HepG2 (cell line): ENCODE measurements around the gene PPP1R9B. TPM values are rescaled to one million over a fixed set of nuclear protein-coding genes. Genes with fewer than 3 reads are reported as not detected.

Experiments
- CBX5 ChIP-seq: sonication (generic); formaldehyde crosslinking; IDR thresholded peaks from 2 replicates; pipeline ENCODE4 v1.4.0; 2020; ENCODE audit warnings: missing genetic modification reagents, borderline replicate concordance
- ERF ChIP-seq: IDR thresholded peaks from 2 replicates; pipeline ENCODE4 v1.6.1; 2018; ENCODE audit warnings: missing biosample characterization, missing genetic modification reagents
- GATAD1 ChIP-seq: IDR thresholded peaks from 2 replicates; pipeline ENCODE4 v1.6.1; 2016; ENCODE audit warnings: missing genetic modification reagents, missing compliant biosample characterization
- KDM2A ChIP-seq: sonication (generic); formaldehyde crosslinking; IDR thresholded peaks from 2 replicates; pipeline ENCODE4 v1.4.0; 2020; ENCODE audit warnings: low read depth, missing genetic modification reagents, borderline replicate concordance
- KDM5B ChIP-seq: sonication (generic); formaldehyde crosslinking; IDR thresholded peaks from 2 replicates; pipeline ENCODE4 v1.4.0; 2020; ENCODE audit warnings: missing genetic modification reagents, mild to moderate bottlenecking, borderline replicate concordance
- RXRA ChIP-seq: sonication (generic); formaldehyde crosslinking; IDR thresholded peaks from 2 replicates; pipeline ENCODE4 v1.5.1; 2020; ENCODE audit warnings: missing genetic modification reagents
- SMAD3 ChIP-seq: sonication (generic); formaldehyde crosslinking; IDR thresholded peaks from 2 replicates; pipeline ENCODE4 v1.4.0; 2020; ENCODE audit warnings: missing genetic modification reagents
- SOX6 ChIP-seq, 2 experiments: fragments of 450-650 bp in 1 of 2; sonication (generic) in 1 of 2; formaldehyde crosslinking in 1 of 2; IDR thresholded peaks; 2 replicates each; pipeline versions ENCODE4 v1.4.0 to v1.6.1; 2017 to 2020; ENCODE audit warnings: antibody characterized with exemption in 1 of 2, mild to moderate bottlenecking in 1 of 2, missing genetic modification reagents in 1 of 2
- SP1 ChIP-seq, 2 experiments: fragments of 450-650 bp in 1 of 2; sonication (generic) in 1 of 2; formaldehyde crosslinking in 1 of 2; IDR thresholded peaks; 2 replicates each; pipeline versions ENCODE4 v1.4.0 to v1.6.1; 2016 to 2020; ENCODE audit warnings: missing genetic modification reagents in 1 of 2
- TBX2 ChIP-seq: sonication (generic); formaldehyde crosslinking; IDR thresholded peaks from 2 replicates; pipeline ENCODE4 v1.5.0; 2020; ENCODE audit warnings: missing genetic modification reagents, mild to moderate bottlenecking, borderline replicate concordance
- ZBTB38 ChIP-seq: sonication (generic); formaldehyde crosslinking; IDR thresholded peaks from 2 replicates; pipeline ENCODE4 v1.5.1; 2020; ENCODE audit warnings: mild to moderate bottlenecking, missing genetic modification reagents
- ZMYM3 ChIP-seq: sonication (generic); formaldehyde crosslinking; IDR thresholded peaks from 2 replicates; pipeline ENCODE4 v1.5.1; 2020; ENCODE audit warnings: mild to moderate bottlenecking, missing genetic modification reagents
- ZNF225 ChIP-seq: sonication (generic); formaldehyde crosslinking; IDR thresholded peaks from 2 replicates; pipeline ENCODE4 v1.4.0; 2020; ENCODE audit warnings: mild to moderate bottlenecking, missing genetic modification reagents
- ZNF605 ChIP-seq: sonication (generic); formaldehyde crosslinking; IDR thresholded peaks from 2 replicates; pipeline ENCODE4 v1.8.0; 2022; ENCODE audit warnings: mild to moderate bottlenecking, missing genetic modification reagents
- ZNF614 ChIP-seq: IDR thresholded peaks from 2 replicates; pipeline ENCODE4 v1.6.1; 2018; ENCODE audit warnings: missing biosample characterization, missing genetic modification reagents, inconsistent platforms, borderline replicate concordance
- ZNF619 ChIP-seq: sonication (generic); formaldehyde crosslinking; IDR thresholded peaks from 2 replicates; pipeline ENCODE4 v1.4.0; 2020; ENCODE audit warnings: mild to moderate bottlenecking, missing genetic modification reagents
- ZNF629 ChIP-seq: sonication (generic); formaldehyde crosslinking; conservative IDR thresholded peaks from 2 replicates; pipeline ENCODE4 v1.5.0; 2020; ENCODE audit warnings: missing genetic modification reagents
- ZNF782 ChIP-seq: sonication (generic); formaldehyde crosslinking; IDR thresholded peaks from 2 replicates; pipeline ENCODE4 v1.4.0; 2020; ENCODE audit warnings: missing genetic modification reagents, mild to moderate bottlenecking, borderline replicate concordance
- ZNF891 ChIP-seq: sonication (generic); formaldehyde crosslinking; IDR thresholded peaks from 2 replicates; pipeline ENCODE4 v1.5.0; 2020; ENCODE audit warnings: mild to moderate bottlenecking, missing genetic modification reagents
- polyA plus RNA-seq, 8 experiments: library from polyadenylated mRNA; depleted of rRNA in 3 of 8; stranded (reverse) in 7 of 8; unstranded in 1 of 8; fragments of >200 nt; fragmentation: Illumina TruSeq in 4 of 8; extraction: Trizol in 4 of 8; gene quantifications; 2 replicates each; pipeline versions ENCODE4 v1.2.1 to v1.2.3, GENCODE V29; 2011 to 2016; ENCODE audit warnings: low read depth in 4 of 8, missing spikeins in 1 of 8, mixed read lengths in 1 of 8; ENCODE audit not compliant: insufficient read depth in 1 of 8
- total RNA-seq, 5 experiments: library from RNA; depleted of rRNA; stranded (reverse); fragments of >200 nt; fragmentation: Illumina TruSeq; extraction: Trizol; gene quantifications; 2 replicates each; pipeline ENCODE4 v1.2.3, GENCODE V29; 2016; ENCODE audit warnings: low read depth in 1 of 5
- TF ChIP-seq, protein P1 (sequence below): sonication (generic); formaldehyde crosslinking; IDR thresholded peaks from 2 replicates; pipeline ENCODE4 v1.5.1; 2020; ENCODE audit warnings: mild to moderate bottlenecking, missing genetic modification reagents, moderate library complexity
- TF ChIP-seq, protein P2 (sequence below): sonication (generic); formaldehyde crosslinking; IDR thresholded peaks from 2 replicates; pipeline ENCODE4 v1.5.1; 2020; ENCODE audit warnings: missing genetic modification reagents, mild to moderate bottlenecking, borderline replicate concordance
- TF ChIP-seq, protein P3 (sequence below): sonication (generic); formaldehyde crosslinking; IDR thresholded peaks from 2 replicates; pipeline ENCODE4 v1.5.0; 2020; ENCODE audit warnings: missing genetic modification reagents

The PPP1R9B gene
- total and polyA plus RNA-seq, 2 of the 13 experiments (the other 11 are each of a cell fraction or from before 2014, with no cell fraction given) = 9.4 to 15.8 TPM

DNA sequence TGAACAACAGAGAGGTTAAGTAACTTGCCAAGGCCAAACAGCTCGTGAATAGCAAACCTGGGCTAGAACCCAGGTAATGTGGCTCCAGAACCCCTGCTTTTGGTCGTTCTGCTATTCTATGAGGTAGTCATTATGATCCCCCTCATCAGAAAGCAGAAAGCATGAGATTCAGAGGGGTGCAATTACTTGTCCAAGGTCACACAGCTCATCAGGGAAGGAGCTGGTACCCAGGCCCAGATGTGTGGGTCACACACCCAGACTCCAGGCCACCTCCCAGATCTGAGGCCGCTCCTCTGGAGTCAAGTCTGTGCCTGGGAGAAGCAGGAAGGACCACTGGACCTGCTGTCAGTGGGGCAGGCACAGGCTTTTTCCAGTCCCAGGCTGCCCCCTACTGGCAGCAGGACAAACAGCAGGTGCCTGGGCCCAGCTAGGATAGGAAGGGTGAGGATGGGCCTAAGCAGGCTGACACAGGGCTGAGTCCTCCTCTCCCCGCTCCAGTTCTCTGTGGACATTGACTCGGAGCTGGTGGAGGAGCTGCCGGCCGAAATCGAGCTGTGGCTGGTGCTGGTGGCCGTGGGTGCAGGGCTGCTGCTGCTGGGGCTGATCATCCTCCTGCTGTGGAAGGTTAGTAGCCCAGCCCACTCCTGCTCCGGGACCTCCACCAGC lies 63.1 kb downstream of the PPP1R9B start (continued):
- TF ChIP-seq ZNF619 (CRISPR knock-in tag) = peak; percentile 56; the same call in 1 of the 2 replicates
- TF ChIP-seq ZNF891 = peak; percentile 44; the same call in 1 of the 2 replicates
- peak; percentile 38; the same call in 1 of the 2 replicates for TF ChIP-seq ZBTB38
- 0 out of 2 replicates have a peak, but pooled peaks have one; percentile 70 for TF ChIP-seq ZNF225 (CRISPR knock-in tag)
- 0 out of 2 replicates have a peak, but pooled peaks have one; percentile 35 for TF ChIP-seq SMAD3
- TF ChIP-seq SOX6 (IDR thresholded peaks at IDR 0.05) = no peak
- 0 out of 2 replicates have a peak, but pooled peaks have one; percentile 17 for TF ChIP-seq SOX6 (CRISPR knock-in tag; IDR thresholded peaks at IDR 0.05)
- TF ChIP-seq ZMYM3 (CRISPR knock-in tag) = peak; percentile 67
- no peak for TF ChIP-seq ZNF614 (CRISPR knock-in tag)
- 0 out of 2 replicates have a peak, but pooled peaks have one; percentile 38 for TF ChIP-seq GATAD1 (CRISPR knock-in tag)
- TF ChIP-seq, protein P1, sequence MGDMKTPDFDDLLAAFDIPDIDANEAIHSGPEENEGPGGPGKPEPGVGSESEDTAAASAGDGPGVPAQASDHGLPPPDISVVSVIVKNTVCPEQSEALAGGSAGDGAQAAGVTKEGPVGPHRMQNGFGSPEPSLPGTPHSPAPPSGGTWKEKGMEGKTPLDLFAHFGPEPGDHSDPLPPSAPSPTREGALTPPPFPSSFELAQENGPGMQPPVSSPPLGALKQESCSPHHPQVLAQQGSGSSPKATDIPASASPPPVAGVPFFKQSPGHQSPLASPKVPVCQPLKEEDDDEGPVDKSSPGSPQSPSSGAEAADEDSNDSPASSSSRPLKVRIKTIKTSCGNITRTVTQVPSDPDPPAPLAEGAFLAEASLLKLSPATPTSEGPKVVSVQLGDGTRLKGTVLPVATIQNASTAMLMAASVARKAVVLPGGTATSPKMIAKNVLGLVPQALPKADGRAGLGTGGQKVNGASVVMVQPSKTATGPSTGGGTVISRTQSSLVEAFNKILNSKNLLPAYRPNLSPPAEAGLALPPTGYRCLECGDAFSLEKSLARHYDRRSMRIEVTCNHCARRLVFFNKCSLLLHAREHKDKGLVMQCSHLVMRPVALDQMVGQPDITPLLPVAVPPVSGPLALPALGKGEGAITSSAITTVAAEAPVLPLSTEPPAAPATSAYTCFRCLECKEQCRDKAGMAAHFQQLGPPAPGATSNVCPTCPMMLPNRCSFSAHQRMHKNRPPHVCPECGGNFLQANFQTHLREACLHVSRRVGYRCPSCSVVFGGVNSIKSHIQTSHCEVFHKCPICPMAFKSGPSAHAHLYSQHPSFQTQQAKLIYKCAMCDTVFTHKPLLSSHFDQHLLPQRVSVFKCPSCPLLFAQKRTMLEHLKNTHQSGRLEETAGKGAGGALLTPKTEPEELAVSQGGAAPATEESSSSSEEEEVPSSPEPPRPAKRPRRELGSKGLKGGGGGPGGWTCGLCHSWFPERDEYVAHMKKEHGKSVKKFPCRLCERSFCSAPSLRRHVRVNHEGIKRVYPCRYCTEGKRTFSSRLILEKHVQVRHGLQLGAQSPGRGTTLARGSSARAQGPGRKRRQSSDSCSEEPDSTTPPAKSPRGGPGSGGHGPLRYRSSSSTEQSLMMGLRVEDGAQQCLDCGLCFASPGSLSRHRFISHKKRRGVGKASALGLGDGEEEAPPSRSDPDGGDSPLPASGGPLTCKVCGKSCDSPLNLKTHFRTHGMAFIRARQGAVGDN (CRISPR knock-in tag) = peak; percentile 45
- peak; percentile 27; the same call in 1 of the 2 replicates for TF ChIP-seq TBX2 (CRISPR knock-in tag)
- no peak for TF ChIP-seq ZNF782 (CRISPR knock-in tag)
- TF ChIP-seq KDM5B (CRISPR knock-in tag) = peak; percentile 67; the same call in 1 of the 2 replicates
- TF ChIP-seq, protein P2, sequence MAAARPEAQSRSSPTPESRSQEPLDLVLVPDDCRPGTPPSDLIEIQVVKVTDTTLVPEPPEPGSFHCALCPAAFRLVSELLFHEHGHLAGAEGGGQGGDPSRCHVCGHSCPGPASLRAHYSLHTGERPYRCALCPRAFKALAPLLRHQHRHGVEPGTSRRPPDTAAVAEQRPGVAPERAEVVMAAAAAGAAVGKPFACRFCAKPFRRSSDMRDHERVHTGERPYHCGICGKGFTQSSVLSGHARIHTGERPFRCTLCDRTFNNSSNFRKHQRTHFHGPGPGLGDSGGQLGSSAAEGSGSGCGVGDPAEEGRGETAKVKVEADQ (CRISPR knock-in tag) = 0 out of 2 replicates have a peak, but pooled peaks have one; percentile 25
- TF ChIP-seq, protein P3, sequence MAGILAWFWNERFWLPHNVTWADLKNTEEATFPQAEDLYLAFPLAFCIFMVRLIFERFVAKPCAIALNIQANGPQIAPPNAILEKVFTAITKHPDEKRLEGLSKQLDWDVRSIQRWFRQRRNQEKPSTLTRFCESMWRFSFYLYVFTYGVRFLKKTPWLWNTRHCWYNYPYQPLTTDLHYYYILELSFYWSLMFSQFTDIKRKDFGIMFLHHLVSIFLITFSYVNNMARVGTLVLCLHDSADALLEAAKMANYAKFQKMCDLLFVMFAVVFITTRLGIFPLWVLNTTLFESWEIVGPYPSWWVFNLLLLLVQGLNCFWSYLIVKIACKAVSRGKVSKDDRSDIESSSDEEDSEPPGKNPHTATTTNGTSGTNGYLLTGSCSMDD (CRISPR knock-in tag) = no peak
- 0 out of 2 replicates have a peak, but pooled peaks have one; percentile 43 for TF ChIP-seq CBX5 (CRISPR knock-in tag)
- peak; percentile 52; the same call in 1 of the 2 replicates for TF ChIP-seq ERF (CRISPR knock-in tag)
- TF ChIP-seq RXRA (CRISPR knock-in tag) = peak; percentile 59; the same call in 1 of the 2 replicates
- TF ChIP-seq KDM2A (CRISPR knock-in tag) = peak; percentile 58; the same call in 1 of the 2 replicates
- TF ChIP-seq ZNF629 (CRISPR knock-in tag) = peak; percentile 73
- TF ChIP-seq SP1 (IDR thresholded peaks at IDR 0.05) = no peak
- 0 out of 2 replicates have a peak, but pooled peaks have one; percentile 20 for TF ChIP-seq SP1 (CRISPR knock-in tag; IDR thresholded peaks at IDR 0.05)
- no peak for TF ChIP-seq ZNF605 (CRISPR knock-in tag)
